Left ventricle myocardium inferior (tissue), 1 donor: Measurements from ENCODE around the gene GAB2. TPM values are rescaled to one million over a fixed set of nuclear protein-coding genes. Genes with fewer than 3 reads are reported as not detected.

Experiments
- DNase-seq: peaks from one replicate; pipeline ENCODE4 v3.0.0-alpha.2; 2020
- H3K27ac ChIP-seq: fragments of 200-600 bp; replicated peaks from 2 replicates; pipeline ENCODE4 v1.8.0; 2021
- H3K27me3 ChIP-seq: fragments of 200-600 bp; 2 replicates; pipeline ENCODE4 v1.8.0; 2021; ENCODE audit warnings: low read depth
- H3K36me3 ChIP-seq: fragments of 200-600 bp; 2 replicates; pipeline ENCODE4 v1.8.0; 2021
- H3K4me1 ChIP-seq: fragments of 200-600 bp; 2 replicates; pipeline ENCODE4 v1.8.0; 2021
- H3K4me3 ChIP-seq: fragments of 200-600 bp; 2 replicates; pipeline ENCODE4 v1.8.0; 2021; ENCODE audit warnings: mild to moderate bottlenecking, moderate library complexity
- H3K9me3 ChIP-seq: fragments of 200-600 bp; replicated peaks from 2 replicates; pipeline ENCODE4 v1.8.0; 2021
- CTCF ChIP-seq: fragments of 200-600 bp; IDR thresholded peaks from 2 replicates; pipeline ENCODE4 v1.8.0; 2021; ENCODE audit warnings: antibody characterized with exemption, mild to moderate bottlenecking, borderline replicate concordance
- intact Hi-C: fragments of 100-400 bp; cut with micrococcal nuclease; formaldehyde crosslinking; loops from one replicate; pipeline ENCODE4 v1.11.0; 2022
- total RNA-seq: library from RNA; stranded (reverse); fragmentation: NEBNext Ultra II Directional; extraction: Animal tissue kit (Norgen Biotek cat#: 25700); gene quantifications from one replicate; pipeline ENCODE4 v1.2.1, GENCODE V29; 2021
- donor health status: DM: no; HTN: yes; CAD: no; lungs with severe emphysema.

The GAB2 gene
- total RNA-seq, 1 donor from 2014 or later, result 27.4 TPM

GRCh38 chr11:78199015-78199652, 218.5 kb downstream of the GAB2 start:
- Histone ChIP-seq H3K9me3 (no peaks in the 10 kb centered on the region), H3K27ac (no peak overlapping the region), H3K27me3 (no peaks in the 10 kb centered on the region), H3K4me1 (peaks cover 18% of the 10 kb centered on the region), H3K36me3 (peaks cover 31% of the 10 kb centered on the region), H3K4me3 (no peak overlapping the region)
- intact Hi-C loops, result no loop called here
- no peak for DNase-seq
- no peak for TF ChIP-seq CTCF

GRCh38 chr11:78197816-78198215, 219.8 kb downstream of the GAB2 start:
- no peaks in the 10 kb centered on the region for H3K27me3 ChIP-seq
- no peaks in the 10 kb centered on the region for H3K9me3 ChIP-seq
- H3K27ac ChIP-seq, result no peak overlapping the region
- intact Hi-C loops, result no loop called here
- H3K4me3 ChIP-seq, result no peak overlapping the region
- H3K36me3 ChIP-seq, result peaks cover 31% of the 10 kb centered on the region
- DNase-seq, result no peak
- TF ChIP-seq CTCF, result no peak
- H3K4me1 ChIP-seq, result peaks cover 20% of the 10 kb centered on the region

GRCh38 chr11:78196661-78197091, 220.9 kb downstream of the GAB2 start:
- Histone ChIP-seq H3K9me3 (no peaks in the 10 kb centered on the region), H3K36me3 (peaks cover 31% of the 10 kb centered on the region), H3K4me1 (peaks cover 25% of the 10 kb centered on the region), H3K27ac (no peak overlapping the region), H3K27me3 (no peaks in the 10 kb centered on the region), H3K4me3 (no peak overlapping the region)
- DNase-seq, result no peak
- intact Hi-C loops, result no loop called here
- no peak for TF ChIP-seq CTCF

GRCh38 chr11:78195917-78196560, 221.6 kb downstream of the GAB2 start:
- peaks cover 25% of the 10 kb centered on the region for H3K4me1 ChIP-seq
- intact Hi-C loops, result no loop called here
- no peak overlapping the region for H3K27ac ChIP-seq
- DNase-seq, result no peak
- H3K27me3 ChIP-seq, result no peaks in the 10 kb centered on the region
- TF ChIP-seq CTCF, result no peak
- no peak overlapping the region for H3K4me3 ChIP-seq
- no peaks in the 10 kb centered on the region for H3K9me3 ChIP-seq
- H3K36me3 ChIP-seq, result peaks cover 30% of the 10 kb centered on the region

GRCh38 chr11:78194490-78194889, 223.1 kb downstream of the GAB2 start:
- no peak overlapping the region for H3K4me3 ChIP-seq
- peaks cover 31% of the 10 kb centered on the region for H3K4me1 ChIP-seq
- DNase-seq, result no peak
- TF ChIP-seq CTCF, result no peak
- intact Hi-C loops, result no loop called here
- H3K36me3 ChIP-seq, result peaks cover 18% of the 10 kb centered on the region
- H3K9me3 ChIP-seq, result no peaks in the 10 kb centered on the region
- H3K27me3 ChIP-seq, result no peaks in the 10 kb centered on the region
- H3K27ac ChIP-seq, result no peak overlapping the region
